ELR (cell line): ENCODE results near the gene ERCC3.
A peak's percentile ranks its signal among the peaks of the same experiment; 100 is the strongest.
"Not testable (repeated sequence)": the region's sequence is repeated elsewhere in the genome, so short reads cannot be mapped to it uniquely, and the experiment has no call there.

Source experiments
- DNase-seq: peaks from one replicate; pipeline ENCODE4 v3.0.0-alpha.2; 2015; ENCODE audit warnings: low read depth

ERCC3 gene

DNA sequence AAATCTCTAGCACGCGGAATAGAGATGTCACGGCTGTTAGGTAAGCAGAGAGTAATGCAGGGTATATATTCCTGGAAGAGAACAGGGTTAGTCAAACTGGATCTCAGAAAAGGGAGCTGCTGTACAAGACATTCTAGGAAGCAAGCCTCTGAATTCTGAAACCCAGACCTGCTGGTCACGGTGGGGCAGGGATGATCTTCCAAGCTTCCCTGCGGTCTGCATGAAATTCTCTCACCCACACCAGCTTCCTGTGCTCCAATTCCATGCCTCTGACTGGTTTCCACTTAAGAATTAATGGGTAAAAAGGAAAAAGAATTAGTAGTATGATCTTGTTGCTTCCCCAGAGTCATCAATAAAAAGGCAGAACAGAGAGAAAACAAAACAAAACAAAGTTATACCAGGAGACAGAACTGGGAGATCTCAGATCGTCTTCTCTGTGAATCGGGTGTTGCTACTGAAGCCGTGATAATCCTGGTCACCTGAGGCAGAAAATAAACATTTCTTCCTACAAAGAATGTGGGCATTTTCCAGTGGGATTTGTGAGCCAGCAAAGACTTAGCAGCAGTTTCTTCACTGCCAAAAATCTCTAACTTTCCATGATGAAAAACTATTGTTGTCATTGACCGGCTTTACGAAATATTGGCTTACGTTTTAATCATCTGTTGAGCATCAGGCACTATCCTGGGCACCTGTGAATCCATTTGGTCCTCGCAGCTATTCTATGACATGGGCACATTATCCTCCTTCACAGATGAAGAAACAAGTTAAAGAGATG, 68.6 kb downstream of the ERCC3 start:
- peak; percentile 87 for DNase-seq

DNA sequence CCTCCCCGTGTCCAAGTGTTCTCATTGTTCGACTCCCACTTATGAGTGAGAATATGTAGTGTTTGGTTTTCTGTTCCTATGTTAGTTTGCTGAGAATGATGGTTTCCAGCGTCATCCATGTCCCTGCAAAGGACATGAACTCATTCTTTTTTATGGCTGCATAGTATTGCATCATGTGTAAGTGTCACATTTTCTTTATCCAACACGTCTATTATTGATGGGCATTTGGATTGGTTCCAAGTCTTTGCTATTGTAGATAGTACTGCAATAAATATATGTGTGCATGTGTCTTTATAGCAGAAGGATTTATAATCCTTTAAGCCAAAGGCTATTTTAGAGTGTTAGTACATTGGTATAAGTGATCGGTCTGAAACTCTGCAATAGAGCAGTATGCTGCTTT, 69.8 kb downstream of the ERCC3 start:
- DNase-seq = not testable (repeated sequence)

DNA sequence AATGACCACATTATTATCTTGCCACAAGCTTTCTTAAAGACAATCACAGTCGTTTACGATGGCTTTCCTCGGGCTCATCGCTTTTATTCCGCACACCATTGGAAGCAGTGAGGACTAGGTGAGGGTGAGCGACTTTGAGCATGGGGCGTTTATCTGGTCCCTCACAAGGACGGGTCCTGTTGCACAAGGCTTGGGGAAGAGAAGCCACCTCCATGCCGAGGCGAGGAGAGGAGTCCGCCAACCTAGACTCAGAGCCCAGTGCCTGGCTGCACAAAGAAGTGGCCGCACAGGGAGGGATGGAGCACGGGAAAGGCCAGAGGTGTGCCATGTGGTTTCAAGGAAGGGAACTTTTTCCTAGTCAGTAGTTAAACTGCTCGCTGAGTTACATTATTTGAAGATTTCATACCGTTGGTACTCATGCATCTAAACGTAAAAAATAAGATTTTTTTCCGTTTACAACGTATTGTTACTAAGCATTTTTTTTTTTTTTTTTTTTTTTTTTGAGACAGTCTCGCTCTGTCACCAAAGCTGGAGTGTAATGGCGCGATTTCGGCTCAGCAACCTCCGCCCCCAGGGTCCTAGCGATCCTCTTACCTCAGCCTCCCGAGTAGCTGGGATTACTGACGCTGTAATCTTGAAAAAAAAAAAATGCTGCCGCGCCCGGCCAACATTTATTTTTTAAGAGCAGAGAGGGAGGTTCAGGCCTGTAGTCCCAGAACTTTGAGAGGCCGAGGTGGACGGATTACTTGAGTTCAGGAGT, 73.0 kb downstream of the ERCC3 start:
- peak; percentile 15 for DNase-seq

DNA sequence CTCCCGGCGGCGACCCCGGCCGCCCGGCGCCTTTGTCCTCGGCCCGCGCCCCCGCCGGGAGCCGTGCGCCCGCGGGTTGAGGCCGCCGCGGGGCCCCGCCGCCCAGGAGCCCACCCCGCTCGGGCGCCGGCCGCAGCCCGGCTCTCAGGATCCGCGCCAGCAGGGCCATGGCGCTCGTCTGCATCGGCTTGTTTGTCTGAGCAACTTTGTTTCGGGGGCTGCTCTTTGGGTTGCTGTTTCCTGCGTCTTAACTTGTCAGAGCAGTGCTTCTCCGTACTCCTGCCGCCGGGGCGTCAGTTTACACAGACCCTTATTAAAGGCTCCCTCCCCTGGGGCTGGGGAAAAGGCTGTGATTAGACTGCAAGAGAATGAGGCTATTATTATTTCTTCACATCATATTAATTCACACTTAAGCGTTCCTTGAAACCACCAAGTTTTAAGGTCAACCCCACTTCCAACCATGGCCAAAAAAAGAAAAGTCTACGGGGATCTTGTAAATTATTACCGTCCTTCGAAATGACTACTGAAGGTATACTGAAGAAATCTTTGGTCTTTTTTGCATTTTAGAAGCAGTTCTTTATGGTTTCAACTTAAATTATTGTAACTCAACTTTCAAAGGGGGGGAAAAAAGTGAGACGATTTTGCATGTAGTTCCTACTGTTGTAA, 73.7 kb downstream of the ERCC3 start, which contains the start of gene CYP27C1:
Gene CYP27C1 (minus strand): TSS at position 198 of the 666 bp plus-strand sequence. CDS start 29 bp downstream, at position 169.
- peak; percentile 45 for DNase-seq

DNA sequence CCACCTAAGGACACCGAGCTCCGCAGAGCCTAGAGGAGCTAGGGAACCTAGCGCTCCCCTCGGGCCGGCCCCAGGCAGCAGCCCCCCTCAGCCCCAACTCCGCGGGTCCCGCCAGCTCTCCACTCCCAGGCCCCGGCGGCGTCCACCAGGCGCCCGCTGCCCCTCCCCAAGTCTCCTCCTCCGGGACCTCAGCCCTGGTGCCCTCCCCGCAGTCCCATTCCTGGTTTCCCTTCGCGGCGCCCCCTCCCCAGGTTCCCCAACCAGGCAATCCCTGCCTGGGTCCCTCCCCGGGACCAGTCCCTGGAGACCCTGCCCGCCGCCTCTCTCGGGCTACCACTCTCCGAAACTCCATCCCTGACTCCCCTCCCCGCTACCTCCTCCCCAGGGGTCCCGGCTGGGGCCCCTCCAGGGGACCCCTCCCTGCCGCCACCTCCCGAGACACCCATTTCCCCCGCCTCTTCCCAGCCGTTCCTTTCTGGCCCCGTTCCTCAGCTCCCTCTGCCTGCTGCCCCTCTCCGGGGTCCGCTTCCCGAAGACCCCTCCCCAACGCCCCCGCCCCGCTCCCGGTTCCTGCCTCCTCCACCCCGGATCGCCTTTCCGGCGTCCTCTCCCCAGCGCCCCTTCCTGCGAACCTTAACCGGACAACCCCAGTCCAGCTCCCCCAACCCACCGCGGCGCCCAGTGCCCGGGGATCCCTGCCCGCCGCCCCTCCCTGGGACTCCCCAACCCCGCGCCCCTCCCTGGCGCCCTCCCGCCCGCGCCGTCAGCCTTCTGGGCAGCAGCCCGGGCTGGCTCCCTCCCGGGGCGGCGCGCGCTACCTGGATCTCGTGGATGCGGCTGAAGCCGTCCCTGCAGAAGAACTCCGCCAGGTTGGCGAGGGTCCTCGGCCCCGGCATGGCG, 74.5 kb downstream of the ERCC3 start:
- peak; percentile 39 for DNase-seq

DNA sequence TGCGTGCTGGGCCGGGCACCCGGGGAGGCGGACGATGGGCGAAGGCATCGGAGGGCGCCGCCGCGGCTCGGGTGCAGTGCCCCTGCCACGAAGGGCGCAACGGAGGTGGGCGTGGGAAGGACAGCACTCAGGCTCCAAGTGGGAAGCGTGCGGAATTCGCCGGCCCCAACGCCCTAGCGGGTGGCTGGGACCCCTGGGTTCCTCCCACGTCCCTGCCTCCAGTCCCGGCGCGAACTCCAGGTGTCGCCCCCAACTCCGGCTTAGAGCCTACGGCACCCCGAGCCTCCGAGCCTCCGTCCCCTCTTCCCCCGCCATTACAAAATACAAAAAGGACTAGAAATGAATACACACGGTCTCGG, 75.2 kb downstream of the ERCC3 start:
- peak; percentile 10 for DNase-seq

DNA sequence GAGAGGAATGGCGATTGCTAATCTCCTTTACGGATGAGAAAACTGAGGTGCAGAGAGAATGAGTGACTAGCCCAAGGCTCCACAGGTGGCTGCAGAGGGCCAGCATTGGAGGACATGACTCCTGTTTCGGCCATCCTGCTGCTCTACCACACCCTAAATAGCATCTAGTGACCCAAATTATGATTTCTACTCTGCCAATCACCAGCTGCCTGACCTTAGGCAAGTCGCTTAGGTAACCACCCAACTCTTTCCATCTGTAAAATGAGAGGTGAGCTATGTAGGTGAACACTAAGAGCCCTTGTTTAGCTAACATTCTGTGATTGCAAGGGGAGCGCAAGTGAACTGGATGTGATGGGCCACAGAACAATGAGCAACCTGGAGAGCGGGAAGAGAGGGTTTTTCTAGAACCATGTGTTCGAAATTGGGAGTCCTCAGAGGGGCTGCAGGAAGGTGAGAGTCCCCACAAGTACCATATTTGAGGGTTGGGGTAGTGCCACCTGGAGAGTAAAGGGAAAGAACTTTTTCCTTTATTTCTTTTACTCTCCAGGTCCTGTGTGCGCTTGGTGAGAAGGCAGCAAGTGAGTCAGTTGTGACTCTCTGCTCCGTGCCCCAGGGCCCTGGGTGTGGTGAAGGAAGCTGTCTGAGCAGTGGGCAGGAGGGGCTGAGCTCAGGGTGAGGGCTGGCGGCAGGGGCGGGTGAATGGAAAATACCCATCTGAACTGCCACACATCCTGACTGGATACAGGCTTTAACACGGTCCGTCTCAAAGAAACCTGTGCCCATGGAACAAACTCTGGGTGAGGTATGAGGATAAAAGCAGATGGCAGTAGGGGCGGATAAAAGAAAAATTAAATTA, 76.2 kb downstream of the ERCC3 start:
- peak; percentile 93 for DNase-seq

DNA sequence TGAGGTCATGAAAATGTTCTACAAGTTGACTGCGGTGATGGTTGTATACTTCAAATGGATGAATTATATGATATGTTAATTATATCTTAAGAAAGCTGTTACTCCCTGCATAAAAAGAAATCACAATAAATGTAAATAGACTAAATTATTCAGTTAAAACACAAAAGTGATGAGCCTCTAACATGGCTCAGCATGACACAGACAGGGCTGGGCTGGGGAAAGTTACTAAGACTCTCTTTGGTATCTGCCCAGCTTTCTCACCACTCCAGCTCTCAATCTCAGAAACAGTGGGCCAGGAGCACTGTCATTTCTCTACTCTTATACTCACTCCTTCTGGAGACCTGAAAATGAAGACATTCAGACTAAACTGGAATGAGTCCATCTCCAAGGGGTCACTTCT, 77.4 kb downstream of the ERCC3 start:
- no peak for DNase-seq

DNA sequence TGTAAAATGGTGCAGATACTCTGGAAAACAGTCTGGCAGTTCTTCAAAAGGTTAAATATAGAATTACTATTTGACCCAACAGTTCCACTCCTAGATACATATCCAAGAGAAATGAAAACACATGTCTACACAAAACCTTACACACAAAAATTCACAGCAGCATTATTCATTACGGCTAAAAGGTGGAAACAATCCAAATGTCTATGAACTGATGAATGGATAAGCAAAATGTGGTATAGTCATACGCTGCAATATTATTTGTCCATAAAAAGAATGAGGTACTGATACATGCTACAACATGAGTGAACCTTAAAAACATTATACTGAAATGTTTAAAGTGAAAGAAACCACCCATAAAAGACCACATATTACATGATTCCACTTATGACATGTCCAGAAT, 77.8 kb downstream of the ERCC3 start:
- no peak for DNase-seq

DNA sequence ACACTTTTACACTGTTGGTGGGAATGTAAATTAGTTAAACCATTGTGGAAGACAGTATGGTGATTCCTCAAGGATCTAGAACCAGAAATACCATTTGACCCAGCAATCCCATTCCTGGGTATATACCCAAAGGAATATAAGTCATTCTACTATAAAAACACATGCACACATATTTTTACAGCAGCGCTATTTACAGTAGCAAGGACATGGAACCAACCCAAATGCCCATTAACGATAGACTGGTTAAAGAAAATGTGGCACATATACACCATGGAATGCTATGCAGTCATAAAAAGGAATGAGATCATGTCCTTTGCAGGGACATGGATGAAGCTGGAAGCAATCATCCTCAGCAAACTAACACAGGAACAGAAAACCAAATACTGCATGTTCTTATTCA, 79.7 kb downstream of the ERCC3 start:
- not testable (repeated sequence) for DNase-seq

DNA sequence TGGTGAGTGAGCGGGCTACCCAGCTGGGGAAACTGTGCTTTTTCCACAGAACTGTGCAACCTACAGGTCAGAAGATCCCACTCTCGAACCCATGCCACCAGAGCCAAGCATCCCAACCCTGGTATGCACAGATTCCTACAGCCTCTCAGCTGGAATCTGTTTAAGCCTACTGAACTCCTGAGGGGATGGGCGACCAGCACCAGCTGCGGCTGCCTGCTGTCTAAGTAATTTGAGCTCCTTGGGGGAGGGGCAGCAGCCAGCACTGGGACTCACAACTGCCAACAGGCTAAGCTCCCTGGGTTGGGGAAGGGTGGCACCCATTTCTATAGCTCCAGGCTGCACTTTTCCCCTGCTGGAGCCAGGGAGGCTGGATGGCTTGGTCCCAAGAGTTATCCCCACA, 85.6 kb downstream of the ERCC3 start:
- no peak for DNase-seq
